Measurements from ENCODE around the gene PKDCC.
"Not testable (repeated sequence)": the region's sequence is repeated elsewhere in the genome, so short reads cannot be mapped to it uniquely, and the experiment has no call there.

Gene PKDCC

DNA sequence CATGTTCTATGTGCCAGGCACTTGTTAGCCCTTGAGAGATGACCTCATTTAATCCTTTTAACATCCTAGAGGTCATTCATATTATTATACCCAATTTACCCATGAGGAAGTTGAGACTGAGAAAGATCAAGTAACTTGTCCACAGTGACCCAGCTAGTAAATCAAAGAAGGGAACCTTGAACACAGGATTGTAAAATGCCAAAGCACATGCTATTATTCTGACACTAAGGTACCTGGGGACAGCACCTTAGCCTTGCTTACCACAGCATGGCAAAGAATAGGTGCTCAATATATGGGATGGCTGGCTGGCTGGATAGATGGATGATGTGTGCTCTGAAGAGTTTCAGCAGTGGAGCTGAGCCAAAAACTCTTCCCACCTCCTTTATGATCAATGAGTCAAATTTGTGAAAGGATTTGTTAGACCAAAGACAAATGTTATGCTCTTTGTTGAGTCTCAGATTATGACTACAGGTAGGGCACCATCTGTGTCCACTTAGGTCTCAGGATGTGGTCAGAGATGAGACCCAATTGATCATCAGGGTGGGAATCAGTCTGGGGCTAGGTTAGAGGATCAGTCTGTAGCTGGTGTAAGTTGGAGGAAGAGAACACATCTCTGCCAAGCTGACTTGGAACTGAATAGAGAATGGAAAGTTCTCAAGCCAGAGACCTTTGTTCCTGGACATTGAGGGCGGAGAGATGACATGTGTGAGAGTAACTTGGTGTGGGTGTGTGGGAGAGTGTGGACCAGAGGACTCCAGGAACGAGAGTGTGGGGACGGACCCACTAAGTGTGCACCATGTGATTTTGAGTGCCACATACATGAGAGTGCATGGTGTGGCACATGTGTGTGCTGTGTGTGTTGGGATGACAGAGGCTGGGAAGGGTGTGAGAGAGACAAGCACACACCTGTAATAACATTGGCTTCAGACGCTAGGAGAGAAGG is 16.3 kb upstream of the PKDCC start:
- FAIRE-seq = no peak

DNA sequence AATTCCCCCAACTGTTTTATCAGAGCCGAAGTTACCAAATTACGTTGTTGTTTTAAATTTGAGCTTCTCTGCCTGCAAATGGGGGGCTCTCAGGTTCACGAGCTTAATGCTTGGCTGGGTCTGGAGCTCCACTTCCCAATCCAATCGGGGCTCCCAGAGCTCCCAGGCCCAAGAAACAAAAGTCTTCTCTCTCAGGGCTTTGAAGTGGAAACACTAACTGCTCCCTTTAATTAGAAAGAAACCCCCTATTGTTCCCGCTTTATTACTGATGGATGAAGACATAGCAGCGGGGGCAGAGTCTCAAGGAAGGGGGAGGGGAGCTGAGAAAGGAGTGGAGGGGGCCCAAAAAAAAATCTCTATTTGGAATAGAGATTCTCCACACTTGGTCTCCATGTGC is 15.6 kb upstream of the PKDCC start:
- FAIRE-seq = no peak

DNA sequence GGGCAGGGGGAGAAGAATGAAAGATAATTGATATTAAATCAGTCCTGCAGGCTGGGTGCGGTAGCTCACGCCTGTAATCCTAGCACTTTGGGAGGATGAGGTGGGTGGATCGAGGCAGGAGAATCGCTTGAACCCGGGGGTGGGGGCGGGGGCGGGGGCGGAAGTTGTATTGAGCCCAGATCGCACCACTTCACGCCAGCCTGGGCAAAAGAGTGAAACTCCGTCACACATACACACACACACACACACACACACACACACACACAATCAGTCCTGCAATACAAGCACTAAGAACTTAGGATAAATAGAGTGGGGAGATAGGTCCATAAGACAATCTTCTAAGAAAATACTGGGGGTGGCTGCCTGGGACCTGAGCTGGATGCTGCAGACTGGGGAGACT is 15.1 kb upstream of the PKDCC start:
- FAIRE-seq = no peak

DNA sequence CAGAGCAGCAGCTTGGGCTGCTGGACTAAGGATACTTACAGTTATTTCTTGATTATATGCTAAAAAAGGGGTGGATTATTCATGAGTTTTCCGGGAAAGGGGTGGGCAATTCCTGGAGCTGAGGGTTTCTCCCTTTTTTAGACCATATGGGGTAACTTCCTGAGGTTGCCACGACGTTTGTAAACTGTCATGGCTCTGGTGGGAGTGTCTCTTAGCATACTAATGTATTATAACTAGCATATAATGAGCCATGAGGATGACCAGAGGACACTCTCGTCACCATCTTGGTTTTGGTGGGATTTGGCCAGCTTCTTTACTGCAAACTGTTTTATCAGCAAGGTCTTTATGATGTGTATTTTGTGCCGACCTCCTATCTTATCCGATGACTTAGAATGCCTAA is 13.7 kb upstream of the PKDCC start:
- not testable (repeated sequence) for FAIRE-seq

DNA sequence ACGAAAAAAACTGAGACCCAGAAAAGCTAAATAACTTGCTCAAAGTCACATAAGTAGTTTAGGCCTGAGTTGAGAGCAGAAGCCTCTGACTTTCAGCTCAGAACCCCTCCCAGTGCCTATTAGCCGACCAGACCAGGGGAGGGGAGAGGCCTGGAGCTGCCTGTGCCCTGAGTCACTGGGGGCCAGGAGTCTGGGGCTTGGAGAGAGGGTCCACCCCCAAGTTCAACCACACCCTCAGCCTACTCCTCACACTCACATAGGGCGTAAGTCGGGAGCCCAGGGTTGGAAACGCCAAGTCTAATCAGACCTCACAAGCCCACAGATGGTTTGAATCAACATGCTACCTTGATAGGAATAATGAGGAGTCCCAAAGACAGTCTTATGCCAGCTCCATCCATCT is 12.6 kb upstream of the PKDCC start:
- no peak for FAIRE-seq

DNA sequence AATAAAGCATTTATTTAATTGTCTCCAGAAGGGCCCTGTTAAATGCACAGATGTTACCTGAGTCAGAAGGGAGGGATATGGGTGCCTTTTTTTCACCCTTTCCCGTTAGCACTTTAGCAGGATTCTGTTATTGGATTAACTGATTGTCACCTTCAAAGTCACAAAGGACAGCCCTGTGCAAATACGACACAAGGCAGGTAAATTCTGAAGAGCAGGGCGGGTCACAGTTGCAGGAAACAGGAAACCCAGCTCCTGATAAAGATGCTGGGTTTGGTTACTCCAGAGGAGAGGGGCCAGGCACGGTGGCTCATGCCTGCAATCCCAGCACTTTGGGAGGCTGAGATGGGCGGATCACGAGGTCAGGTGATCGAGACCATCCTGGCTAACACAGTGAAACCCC is 11.4 kb upstream of the PKDCC start:
- FAIRE-seq = no peak

DNA sequence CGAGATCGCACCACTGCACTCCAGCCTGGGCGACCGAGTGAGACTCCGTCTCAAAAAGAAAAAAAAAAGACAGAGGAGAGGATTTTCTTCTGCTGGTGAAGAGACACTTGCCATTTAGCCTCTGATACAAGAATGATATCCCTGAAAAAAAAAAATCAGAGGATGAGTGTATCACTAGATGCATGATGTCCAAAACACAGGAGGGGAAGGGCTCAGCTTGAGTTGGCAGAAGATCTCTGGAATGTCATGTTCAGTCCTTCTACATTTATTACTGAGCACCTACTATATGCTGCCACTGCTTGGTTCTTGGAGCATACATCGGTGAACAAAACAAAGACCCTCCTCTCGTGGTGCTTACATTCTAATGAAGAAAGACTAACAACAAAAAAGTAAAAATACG is 10.9 kb upstream of the PKDCC start:
- no peak for FAIRE-seq

DNA sequence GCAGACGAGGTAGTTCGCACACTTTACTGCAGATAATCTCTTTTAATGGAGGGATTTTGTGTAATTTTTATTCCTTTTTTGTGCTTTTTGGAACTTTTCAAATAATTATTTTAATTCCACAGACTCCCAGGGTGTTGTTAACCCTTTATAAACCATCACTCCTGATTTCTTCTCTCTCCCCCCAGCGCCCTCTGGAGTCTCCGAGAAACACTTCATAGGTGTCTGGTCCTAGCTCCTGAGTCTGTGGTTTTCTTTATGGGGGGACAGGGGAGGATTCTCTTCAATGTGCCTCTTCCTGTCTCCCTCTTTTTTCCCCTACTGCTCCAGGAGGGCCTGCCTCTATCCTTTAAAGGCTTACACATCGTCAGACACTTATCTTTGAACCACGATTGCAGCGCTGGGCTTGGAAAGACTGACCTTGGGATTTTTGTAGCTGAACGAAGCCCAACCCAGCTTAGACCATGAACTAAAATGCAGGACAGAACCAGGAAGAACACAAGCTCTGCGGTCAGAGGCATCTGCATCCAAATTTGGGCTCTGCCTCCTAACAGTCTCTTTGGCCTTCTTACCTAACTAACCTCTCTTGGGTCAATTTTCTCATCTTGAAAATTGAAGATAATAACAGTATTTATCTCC is 7.1 kb upstream of the PKDCC start:
- no peak for FAIRE-seq

DNA sequence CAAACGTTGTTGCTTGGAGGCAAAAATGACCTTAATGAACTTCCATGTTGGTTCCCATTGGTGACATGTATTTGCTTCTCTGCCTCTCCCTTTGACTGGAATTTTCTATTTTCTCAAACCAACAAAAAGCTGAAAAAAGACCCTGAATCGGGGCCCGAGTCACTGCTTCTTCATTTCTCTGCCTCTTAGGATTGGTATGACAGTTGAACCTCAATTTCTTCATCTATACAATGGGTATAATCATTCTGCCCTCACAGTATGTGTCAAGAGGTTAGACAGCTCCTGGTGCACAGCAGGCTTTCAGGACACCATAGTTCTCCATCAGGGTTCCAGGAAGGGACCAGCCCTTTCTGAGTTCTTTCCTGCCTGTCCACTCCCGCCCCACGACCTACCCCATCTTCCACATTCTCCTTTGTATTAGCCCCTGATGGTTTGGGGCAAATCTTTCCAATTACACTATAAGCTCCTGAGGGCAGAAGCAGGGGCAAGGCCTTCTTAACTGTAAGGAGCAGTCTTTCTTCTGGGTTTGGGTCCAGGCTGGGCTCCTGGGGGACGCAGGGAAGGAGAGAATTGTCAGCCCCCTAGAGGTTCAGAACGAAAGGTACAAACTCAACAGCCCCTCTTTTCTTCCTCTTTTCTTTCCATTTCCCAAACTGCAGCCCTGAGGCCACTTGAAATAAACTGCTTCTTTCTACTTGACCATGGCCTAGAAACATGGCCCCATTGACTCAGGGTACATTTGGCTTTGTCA is 6.3 kb upstream of the PKDCC start:
- FAIRE-seq = no peak

DNA sequence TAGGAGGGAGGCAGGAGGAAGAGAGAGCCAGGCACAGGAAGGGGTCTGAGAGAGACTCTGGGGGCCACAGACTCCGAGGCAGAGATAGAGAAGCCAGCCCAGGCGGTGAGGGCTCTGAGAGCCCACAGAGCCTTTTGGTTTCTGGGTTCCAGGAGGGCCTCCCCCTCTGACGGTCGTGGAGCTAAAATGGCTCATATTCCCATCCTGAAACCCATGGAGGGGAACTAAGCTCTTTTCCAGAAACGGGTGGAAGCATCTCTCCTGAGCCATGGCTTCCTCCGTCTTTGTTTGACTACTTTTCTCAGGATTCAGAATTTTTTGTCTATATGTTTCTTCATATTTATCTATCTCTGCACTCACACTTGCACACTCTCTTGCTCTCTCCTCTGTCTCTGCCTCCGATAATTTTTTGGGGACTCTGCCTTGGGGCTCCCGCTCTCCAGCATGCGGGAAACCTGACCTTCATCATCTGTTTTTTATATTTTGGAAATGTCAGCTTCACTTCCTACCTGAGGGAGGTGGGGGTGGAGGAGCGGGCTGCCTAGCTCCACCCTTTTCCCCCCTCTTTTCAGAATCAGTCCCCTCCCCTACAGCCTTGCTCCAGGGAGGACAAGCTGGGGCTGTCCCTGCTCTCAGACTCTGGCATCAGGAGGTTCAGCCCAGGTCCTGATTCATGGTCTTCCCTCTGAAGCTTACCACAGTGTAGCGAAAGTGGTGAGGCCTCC is 5.0 kb upstream of the PKDCC start:
- no peak for FAIRE-seq

DNA sequence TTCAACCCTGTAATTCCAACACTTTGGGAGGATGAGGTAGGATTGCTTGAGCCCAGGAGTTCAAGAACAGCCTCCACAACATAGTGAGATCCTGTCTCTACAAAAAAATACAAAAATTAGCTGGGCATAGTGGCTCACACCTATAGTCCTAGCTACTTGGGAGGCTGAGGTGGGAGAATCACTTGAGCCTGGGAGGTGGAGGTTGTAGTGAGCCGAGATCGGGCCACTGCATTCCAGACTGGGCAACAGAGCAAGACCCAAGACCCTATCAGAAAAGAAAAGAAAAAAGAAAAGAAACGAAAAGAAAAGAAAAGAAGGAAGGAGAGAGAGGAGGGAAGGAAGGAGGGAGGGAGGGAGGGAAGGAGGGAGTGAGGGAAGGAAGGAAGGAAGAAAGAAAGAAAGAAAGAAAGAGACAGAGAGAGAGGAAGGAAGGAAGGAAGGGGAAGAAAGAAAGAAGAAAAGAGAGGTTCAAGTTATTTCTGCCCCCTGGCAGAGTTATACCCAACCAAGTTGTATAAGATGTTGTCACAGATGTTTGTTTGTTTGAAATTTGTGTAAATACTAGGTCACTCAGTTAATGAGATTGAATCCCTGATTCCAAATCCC is 3.9 kb upstream of the PKDCC start:
- no peak for FAIRE-seq

DNA sequence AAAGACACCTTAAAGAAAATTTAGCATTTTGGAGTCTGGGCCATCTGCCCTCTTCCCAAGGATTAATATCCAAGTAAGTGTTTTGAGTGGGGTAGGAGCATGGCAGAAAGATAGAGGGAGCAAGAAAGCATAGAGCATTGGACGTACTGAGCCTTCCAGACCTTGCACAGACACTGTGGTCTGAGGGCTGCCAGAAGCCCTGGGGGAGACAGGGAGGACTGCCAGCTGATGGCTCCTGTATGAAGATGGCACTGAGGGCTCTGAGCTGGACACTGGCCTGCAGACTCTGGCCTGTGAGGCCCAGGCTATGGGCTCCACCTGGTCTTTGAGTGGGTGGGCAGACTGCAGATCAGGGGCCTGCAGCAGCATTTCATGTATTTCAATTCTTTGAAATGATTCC is 2.9 kb upstream of the PKDCC start:
- no peak for FAIRE-seq

DNA sequence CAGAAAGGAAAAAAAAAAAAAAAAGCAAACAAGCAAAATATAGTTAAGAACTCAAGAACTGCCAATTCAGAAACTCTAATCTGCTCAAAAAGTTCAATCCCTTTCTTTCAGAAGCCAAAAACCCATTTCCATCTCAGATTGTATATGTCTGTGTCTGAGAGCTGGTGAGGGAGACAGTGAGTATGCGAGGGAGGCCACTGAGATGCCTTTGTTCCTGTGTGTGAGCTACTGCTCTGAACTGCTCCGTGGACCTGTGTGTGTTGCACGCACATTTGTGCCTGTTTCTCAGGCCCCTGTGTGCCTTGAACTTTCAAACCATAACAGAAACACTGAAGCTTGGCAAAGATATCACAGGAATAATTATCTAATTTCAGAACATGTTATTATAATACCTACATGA is 2.5 kb upstream of the PKDCC start:
- no peak for FAIRE-seq

DNA sequence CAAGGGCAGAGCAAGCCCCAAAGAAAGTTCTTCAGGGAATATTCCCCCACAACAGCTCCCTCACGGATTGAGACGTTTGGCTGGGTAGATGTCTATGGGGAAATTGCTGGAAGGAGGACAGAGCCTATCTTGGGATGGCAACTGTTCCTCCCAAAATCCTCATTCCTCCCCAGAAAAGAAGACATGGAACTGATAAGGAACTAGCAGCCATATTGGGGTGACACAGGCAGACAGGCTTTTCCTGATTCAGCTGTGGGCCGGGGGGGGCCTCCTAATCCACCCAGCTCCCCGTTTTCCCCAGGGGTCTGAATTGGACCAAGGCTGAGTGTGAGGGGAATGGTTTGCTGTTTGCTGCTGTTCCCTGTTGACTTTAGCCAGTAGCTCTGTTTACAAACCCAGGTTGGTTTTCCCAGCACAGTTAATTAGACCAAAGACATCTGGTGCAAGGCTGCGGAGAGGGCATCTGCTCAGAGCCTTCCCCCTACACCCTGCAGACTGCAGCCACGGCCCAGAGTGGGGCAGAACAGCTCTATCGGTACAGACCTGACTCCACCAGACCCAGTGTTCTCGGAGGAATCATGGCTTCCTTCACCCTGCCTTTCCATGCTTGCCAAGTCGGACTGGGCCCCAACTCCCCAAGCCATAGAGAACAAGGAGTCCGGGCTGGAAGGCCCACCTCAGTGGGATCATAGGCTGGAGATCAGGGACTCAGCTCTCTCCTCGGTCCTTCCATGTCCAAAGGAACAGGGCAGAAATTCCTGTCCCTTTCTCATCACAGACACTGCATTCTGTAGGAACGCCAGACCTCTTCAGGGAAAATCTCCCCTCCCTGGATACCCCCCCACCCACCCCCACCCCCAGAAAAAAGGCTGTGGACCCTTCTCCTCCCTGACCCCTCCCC is 1.7 kb upstream of the PKDCC start:
- peak; percentile 9 for FAIRE-seq

DNA sequence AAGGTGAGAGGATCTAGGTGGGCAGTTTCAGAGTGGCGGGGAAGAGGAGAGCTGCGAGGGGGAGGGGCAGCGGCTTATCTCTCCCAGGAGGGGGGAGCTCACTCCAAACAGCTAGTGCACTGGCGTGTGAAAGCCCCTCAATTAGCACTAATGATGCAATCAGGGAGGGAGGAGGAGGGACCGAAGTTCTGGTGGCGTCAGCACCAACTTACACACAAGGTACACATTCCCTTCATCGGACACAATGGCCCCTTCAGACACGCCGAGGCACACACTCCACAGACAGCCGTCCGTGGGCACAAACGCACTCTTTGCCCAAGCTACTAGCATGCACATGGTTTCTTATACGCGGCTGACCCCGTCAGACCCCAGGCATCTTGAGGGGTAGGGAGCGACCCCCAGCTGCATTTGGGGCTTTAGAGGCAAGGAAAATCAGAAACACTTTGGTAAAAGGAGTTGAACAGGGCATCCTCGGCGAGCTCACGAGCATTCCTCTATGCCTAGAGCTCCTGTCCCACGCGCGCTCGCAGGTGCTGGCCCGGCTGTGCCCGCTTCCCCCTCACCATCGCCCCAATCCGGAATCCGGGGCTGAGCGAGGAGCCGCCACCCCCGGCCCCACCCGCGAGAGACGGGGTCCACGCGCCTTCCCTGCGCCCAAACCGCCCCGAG is 868 bp upstream of the PKDCC start:
- no peak for FAIRE-seq

DNA sequence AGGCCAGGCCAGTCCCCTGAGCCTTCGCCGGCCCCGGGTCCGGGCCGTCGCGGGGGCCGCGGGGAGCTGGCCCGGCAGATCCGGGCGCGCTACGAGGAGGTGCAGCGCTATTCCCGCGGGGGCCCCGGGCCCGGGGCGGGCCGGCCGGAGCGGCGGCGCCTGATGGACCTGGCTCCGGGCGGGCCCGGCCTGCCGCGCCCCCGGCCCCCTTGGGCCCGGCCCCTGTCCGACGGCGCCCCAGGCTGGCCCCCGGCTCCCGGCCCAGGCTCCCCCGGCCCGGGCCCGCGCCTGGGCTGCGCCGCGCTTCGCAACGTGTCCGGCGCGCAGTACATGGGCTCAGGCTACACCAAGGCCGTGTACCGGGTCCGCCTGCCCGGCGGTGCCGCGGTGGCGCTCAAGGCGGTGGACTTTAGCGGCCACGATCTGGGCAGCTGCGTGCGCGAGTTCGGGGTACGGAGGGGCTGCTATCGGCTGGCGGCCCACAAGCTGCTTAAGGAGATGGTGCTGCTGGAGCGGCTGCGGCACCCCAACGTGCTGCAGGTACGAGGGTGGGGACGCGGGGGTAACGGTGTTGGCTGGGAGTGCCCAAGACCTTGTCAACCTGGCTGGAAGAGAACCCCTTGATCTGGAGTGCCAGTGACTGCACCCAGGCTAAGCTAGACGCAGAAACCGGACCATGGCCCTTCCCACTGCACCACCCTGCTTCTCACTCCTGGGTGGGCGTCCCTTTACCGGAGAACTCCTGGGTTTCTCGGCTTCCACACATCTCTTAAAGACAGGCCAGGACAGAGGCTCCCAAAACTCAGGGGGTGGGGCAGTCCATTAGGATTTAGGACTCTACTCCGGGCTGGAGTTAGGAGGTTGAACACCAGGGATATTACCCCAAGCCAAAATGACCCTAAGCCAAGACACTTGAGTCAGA is 739 bp downstream of the PKDCC start:
- FAIRE-seq = no peak

DNA sequence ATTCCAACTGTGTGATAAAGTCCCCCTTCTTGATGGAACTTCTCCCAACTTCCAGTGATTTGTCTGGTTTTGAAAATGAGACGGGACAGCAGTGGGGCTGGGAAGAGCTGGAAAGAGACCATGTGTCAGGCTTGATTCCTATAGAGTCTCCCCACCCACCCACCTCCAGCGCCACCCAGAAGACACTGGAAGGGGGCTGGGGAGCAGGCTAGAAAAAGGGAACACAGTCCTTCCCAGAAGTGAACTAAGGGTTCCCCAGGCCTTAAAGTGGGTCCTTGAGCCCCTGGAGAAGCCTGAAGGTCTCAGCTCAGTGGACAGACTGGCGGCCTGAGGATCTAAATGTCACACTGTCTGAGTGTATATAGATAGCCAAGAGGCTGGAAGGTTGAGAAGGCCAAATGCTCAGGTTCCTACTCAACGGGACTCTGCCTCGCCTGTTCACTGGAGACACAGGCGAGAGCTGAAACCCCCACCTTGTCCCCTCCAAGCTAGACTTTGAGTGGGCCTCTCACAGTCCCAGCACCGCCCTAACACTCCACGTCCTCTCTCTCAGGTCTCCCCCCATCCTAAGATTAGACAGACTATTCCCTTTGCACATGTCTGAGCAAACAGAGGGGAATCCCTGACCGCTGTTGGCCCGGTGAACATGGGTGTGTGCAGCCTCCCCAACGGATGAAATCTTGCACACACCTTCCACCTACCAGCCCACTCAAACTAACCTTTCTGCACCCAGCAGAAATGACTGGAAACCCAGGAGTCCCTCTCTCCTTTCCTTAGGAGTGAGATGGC is 1.6 kb downstream of the PKDCC start:
- FAIRE-seq = no peak

DNA sequence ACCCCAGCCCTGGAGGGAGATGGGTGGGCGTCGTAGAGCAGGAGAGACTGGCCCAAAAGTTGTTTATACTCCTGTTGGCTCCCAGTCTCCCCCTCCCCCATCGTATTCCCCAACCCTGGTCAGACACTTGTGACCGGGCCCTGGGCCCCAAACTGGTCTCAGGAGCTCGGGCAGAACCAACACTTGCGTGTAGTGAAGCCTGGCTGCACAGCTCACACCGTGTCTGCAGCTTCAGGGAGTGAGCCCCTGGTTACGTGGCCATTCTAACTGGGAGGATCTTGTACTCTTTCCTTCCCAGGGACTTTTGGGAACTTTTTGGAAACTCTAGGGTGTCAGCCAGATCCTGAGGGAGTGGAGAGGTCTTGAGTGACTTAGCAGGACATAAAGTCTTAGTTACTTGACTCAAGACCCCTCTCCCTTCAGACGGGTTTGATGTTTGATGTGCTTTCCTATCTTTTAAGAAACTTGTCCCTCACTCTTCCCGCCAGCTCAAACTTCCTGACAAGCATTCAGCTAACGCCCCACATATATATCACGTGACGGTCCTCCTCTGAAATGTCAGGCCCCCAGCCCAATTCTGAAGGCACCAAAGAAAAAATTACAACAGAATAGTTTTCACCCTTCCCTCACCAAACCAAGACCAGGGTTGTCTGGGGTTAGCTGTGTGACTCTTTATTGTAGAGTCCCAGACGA is 2.3 kb downstream of the PKDCC start:
- FAIRE-seq = no peak

Data from islet of Langerhans (tissue), 1 donor.